Hepatocyte (in vitro differentiated cells): ENCODE measurements around the gene BOK.

Experiments used
- EZH2 ChIP-seq: fragments of 200-600 bp; sonication (generic); IDR thresholded peaks from 2 replicates; pipeline ENCODE4 v1.6.1; 2016; ENCODE audit warnings: antibody characterized with exemption, mild to moderate bottlenecking, borderline replicate concordance
- EZH2phosphoT487 ChIP-seq: fragments of 200-600 bp; sonication (generic); IDR thresholded peaks from one replicate; pipeline ENCODE4 v1.6.1; 2018; ENCODE audit warnings: antibody characterized with exemption, mild to moderate bottlenecking, low read depth, moderate library complexity; ENCODE audit not compliant: unreplicated experiment, severe bottlenecking
- TF ChIP-seq, protein P1 (sequence below): fragments of 200-600 bp; sonication (generic); IDR thresholded peaks from 2 replicates; pipeline ENCODE4 v1.5.1; 2016; ENCODE audit warnings: antibody characterized with exemption, mild to moderate bottlenecking; ENCODE audit not compliant: poor library complexity

DNA sequence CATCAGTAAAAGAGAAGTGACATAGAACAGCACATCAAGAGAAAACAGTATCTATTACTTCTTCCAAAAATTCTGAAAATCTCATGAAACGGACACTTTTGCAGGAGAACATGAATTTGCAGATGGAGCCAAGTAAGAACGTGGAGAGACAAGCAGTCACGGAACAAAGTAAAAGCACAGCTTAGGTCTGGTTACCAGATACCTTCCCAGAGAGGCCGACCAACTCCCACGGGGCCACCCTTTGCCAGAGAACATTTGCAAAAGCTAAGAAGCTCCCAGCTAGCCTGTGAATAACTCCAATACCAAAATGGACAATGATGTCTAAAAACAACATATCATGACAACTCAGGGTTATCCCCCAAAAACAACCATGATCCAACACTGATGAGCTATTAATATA lies 39.5 kb downstream of the BOK start:
- TF ChIP-seq, protein P1, sequence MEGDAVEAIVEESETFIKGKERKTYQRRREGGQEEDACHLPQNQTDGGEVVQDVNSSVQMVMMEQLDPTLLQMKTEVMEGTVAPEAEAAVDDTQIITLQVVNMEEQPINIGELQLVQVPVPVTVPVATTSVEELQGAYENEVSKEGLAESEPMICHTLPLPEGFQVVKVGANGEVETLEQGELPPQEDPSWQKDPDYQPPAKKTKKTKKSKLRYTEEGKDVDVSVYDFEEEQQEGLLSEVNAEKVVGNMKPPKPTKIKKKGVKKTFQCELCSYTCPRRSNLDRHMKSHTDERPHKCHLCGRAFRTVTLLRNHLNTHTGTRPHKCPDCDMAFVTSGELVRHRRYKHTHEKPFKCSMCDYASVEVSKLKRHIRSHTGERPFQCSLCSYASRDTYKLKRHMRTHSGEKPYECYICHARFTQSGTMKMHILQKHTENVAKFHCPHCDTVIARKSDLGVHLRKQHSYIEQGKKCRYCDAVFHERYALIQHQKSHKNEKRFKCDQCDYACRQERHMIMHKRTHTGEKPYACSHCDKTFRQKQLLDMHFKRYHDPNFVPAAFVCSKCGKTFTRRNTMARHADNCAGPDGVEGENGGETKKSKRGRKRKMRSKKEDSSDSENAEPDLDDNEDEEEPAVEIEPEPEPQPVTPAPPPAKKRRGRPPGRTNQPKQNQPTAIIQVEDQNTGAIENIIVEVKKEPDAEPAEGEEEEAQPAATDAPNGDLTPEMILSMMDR, result no peak
- TF ChIP-seq EZH2, result no peak
- no peak for TF ChIP-seq EZH2phosphoT487
